ENCODE data around the gene PGS1. TPM values are rescaled to one million over a fixed set of nuclear protein-coding genes. Genes with fewer than 3 reads are reported as not detected.

The PGS1 gene
- total and polyA plus RNA-seq, 8 donors: 11.9 to 209 (median 31.6) TPM

DNA sequence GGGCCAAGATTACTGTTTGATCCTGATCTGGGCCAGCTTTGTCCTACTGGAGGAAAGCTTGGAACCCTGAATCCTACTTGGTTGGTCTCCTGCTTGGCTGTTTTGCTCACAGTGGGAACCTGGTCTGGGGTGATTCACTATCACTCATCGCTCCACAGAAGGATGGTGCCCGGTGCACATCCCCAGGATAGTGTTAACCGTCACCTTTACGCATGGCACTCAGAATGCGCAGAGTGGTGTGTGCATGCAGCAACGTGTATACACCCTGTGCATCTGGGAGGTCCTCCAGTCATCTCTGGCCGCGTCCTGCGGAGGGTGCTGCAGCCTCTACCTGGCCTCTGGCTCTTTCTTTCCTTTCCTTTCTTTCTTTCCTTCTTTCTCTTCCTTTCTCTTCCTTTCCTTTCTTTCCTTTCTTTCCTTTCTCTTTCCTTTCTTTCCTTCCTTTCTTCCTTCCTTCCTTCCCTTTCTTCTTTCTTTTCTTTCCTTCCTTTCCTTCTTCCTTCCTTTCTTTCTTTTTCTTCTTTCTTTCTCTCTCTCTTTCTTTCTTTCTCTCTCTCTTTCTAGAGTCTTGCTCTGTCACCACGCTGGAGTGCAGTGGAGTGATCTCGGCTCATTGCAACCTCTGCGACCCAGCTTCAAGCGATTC, 31.7 kb upstream of the PGS1 start:
- peaks cover 45 to 80% (median 59%) of the 10 kb centered on the region in 4 donors for H3K4me1 ChIP-seq
- H3K36me3 ChIP-seq: no peaks in the 10 kb centered on the region
- intact Hi-C loops (cut with DNase I; ENCODE audit: low total_unique reads): no loop called here

GRCh38 chr17:78347453-78347852, 31.0 kb upstream of the PGS1 start:
- Histone ChIP-seq H3K9me3 (no peaks in the 10 kb centered on the region), H3K4me3 (no peak overlapping the region), H3K27ac (no peak overlapping the region), H3K4me1 (peaks cover 47 to 82% (median 60%) of the 10 kb centered on the region in 4 donors), H3K36me3 (no peaks in the 10 kb centered on the region), H3K27me3 (no peaks in the 10 kb centered on the region)
- intact Hi-C loops (cut with DNase I; ENCODE audit: low total_unique reads): no loop called here
- 73 to 84% (median 76%) methylated on average over 2 to 3 of the region's 3 CpGs for WGBS, 5 donors
- DNase-seq: no peak
- TF ChIP-seq POLR2AphosphoS5 (IDR thresholded peaks at IDR 0.05) (no peak), POLR2A (IDR thresholded peaks at IDR 0.05) (no peak), EP300 (IDR thresholded peaks at IDR 0.05) (no peak)
- TF ChIP-seq, protein P1, sequence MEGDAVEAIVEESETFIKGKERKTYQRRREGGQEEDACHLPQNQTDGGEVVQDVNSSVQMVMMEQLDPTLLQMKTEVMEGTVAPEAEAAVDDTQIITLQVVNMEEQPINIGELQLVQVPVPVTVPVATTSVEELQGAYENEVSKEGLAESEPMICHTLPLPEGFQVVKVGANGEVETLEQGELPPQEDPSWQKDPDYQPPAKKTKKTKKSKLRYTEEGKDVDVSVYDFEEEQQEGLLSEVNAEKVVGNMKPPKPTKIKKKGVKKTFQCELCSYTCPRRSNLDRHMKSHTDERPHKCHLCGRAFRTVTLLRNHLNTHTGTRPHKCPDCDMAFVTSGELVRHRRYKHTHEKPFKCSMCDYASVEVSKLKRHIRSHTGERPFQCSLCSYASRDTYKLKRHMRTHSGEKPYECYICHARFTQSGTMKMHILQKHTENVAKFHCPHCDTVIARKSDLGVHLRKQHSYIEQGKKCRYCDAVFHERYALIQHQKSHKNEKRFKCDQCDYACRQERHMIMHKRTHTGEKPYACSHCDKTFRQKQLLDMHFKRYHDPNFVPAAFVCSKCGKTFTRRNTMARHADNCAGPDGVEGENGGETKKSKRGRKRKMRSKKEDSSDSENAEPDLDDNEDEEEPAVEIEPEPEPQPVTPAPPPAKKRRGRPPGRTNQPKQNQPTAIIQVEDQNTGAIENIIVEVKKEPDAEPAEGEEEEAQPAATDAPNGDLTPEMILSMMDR (IDR thresholded peaks at IDR 0.05): no peak

More for the DNA sequence above, 31.7 kb upstream of the PGS1 start:
- 89 to 96% (median 95%) methylated on average over 12 to 13 of the region's 13 CpGs for WGBS, 5 donors
- H3K27ac ChIP-seq: no peak overlapping the region
- H3K9me3 ChIP-seq: no peaks in the 10 kb centered on the region
- no peak overlapping the region for H3K4me3 ChIP-seq
- DNase-seq: no peak
- no peaks in the 10 kb centered on the region for H3K27me3 ChIP-seq
- no peak for TF ChIP-seq POLR2AphosphoS5 (IDR thresholded peaks at IDR 0.05)
- TF ChIP-seq, protein P1 (IDR thresholded peaks at IDR 0.05): no peak
- no peak for TF ChIP-seq EP300 (IDR thresholded peaks at IDR 0.05)
- TF ChIP-seq POLR2A (IDR thresholded peaks at IDR 0.05): no peak

GRCh38 chr17:78348055-78348770, 30.2 kb upstream of the PGS1 start:
- 65 to 84% (median 78%) methylated on average over 6 to 9 of the region's 9 CpGs for WGBS, 5 donors
- no peaks in the 10 kb centered on the region for H3K9me3 ChIP-seq
- H3K27ac ChIP-seq: no peak overlapping the region
- no peaks in the 10 kb centered on the region for H3K27me3 ChIP-seq
- H3K36me3 ChIP-seq: no peaks in the 10 kb centered on the region
- H3K4me3 ChIP-seq: no peak overlapping the region
- TF ChIP-seq, protein P1 (IDR thresholded peaks at IDR 0.05): no peak
- TF ChIP-seq EP300 (IDR thresholded peaks at IDR 0.05) (no peak), POLR2AphosphoS5 (IDR thresholded peaks at IDR 0.05) (no peak), POLR2A (IDR thresholded peaks at IDR 0.05) (no peak)
- no peak for DNase-seq
- intact Hi-C loops (cut with DNase I; ENCODE audit: low total_unique reads): no loop called here
- peaks cover 43 to 80% (median 59%) of the 10 kb centered on the region in 4 donors for H3K4me1 ChIP-seq

DNA sequence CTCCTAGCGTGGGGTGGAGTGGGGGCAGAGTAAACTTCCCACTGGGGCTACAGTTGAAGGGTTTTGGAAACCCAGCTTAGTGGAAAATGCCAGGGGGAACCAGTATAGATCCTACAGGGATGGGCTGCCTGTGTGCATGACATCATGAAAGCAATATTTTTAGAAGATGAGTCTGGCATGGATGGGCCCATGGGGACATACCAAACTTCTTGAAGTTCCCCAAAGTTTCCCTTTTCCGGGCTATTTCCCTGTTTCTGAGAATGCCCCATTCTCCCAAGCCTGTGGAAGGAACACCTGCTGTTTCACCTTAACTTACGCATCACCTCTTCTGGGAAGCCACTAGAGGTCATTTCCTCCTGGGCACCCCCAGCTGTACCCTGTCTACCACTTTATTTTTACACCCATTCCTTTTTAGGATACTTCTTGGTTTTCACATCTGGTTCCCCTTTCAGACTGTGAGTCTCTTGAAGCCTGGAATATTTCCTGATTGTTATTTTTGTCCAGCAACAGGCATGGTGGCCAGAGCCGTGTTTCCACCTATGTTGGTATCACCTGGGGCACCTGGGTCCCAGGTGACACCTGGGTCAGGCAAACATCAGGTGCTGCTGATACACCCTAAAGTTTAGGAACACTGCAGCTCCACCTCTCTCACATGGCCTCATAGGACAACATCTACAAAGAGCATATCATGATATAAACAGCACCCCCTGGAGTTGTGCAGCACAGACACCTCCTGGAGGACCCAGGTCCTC, 28.4 kb upstream of the PGS1 start:
- intact Hi-C loops (cut with DNase I; ENCODE audit: low total_unique reads): no loop called here
- H3K27me3 ChIP-seq: no peaks in the 10 kb centered on the region
- H3K27ac ChIP-seq: peak overlapping the region in 3 of 5 donors; percentile 14 to 98 (median 93)
- H3K9me3 ChIP-seq: no peaks in the 10 kb centered on the region
- H3K36me3 ChIP-seq: peaks cover 0 to 3% (median 0%) of the 10 kb centered on the region in 4 donors
- peaks cover 43 to 80% (median 54%) of the 10 kb centered on the region in 4 donors for H3K4me1 ChIP-seq
- 73 to 75% (median 74%) methylated on average over 4 of the region's 4 CpGs for WGBS, 5 donors
- no peak overlapping the region for H3K4me3 ChIP-seq
- DNase-seq: no peak
- no peak for TF ChIP-seq POLR2A (IDR thresholded peaks at IDR 0.05)
- TF ChIP-seq POLR2AphosphoS5 (IDR thresholded peaks at IDR 0.05): no peak
- TF ChIP-seq, protein P1 (IDR thresholded peaks at IDR 0.05): no peak
- no peak for TF ChIP-seq EP300 (IDR thresholded peaks at IDR 0.05)

Data from stomach (tissue), 9 donors.